HG03469 (cell line): ENCODE data around the gene KCNH2.
"Not testable (repeated sequence)": the region's sequence is repeated elsewhere in the genome, so short reads cannot be mapped to it uniquely, and the experiment has no call there.

Experiments used
- ATAC-seq: cut with Tn5 transposase; IDR thresholded peaks from one replicate; pipeline ENCODE4 v1.9.1; 2021; ENCODE audit warnings: mild to moderate bottlenecking, moderate library complexity, moderate number of reproducible peaks; ENCODE audit not compliant: unreplicated experiment

The KCNH2 gene

GRCh38 chr7:150978126-150978789, at the start of gene KCNH2:
Gene KCNH2, minus strand, starts transcription at chr7:150978321. Its CDS starts 408 bp downstream, at chr7:150977913.
- ATAC-seq: no peak

- not testable (repeated sequence) for ATAC-seq
Observed at GRCh38 chr7:151027728-151028130, 49.6 kb upstream of the KCNH2 start.

GRCh38 chr7:151026771-151027727, 48.9 kb upstream of the KCNH2 start:
- ATAC-seq: not testable (repeated sequence)

- no peak for ATAC-seq
Observed at GRCh38 chr7:151025924-151026671, 48.0 kb upstream of the KCNH2 start.

- ATAC-seq: no peak
Observed at GRCh38 chr7:151024435-151025056, 46.4 kb upstream of the KCNH2 start, which contains the start of gene ATG9B. Gene ATG9B, minus strand, starts transcription at chr7:151024494. Its CDS starts 71 bp downstream, at chr7:151024423.

DNA sequence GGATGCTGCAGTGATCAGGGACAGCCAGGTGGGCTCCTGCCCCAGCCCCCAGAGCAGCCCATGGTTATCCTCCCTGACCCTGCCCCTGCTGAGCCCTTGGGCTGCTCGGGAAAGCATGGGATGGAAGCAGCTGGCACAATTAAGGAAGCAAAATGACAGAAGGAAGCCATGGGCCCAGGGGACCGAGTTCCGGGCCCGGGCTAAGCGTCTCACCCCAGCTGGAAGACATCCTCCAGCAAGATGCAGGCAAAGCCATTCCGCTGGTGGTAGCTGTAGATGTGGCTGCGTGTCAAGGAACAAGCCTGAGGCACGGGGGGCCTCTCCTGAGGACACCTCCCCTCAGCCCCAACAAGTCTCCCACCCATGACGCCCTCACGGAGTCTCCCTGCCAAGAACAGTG, 45.1 kb upstream of the KCNH2 start:
- no peak for ATAC-seq

- ATAC-seq: no peak
Observed at GRCh38 chr7:151020231-151020630, 42.1 kb upstream of the KCNH2 start.

GRCh38 chr7:151019130-151019447, 41.0 kb upstream of the KCNH2 start:
- ATAC-seq: no peak

DNA sequence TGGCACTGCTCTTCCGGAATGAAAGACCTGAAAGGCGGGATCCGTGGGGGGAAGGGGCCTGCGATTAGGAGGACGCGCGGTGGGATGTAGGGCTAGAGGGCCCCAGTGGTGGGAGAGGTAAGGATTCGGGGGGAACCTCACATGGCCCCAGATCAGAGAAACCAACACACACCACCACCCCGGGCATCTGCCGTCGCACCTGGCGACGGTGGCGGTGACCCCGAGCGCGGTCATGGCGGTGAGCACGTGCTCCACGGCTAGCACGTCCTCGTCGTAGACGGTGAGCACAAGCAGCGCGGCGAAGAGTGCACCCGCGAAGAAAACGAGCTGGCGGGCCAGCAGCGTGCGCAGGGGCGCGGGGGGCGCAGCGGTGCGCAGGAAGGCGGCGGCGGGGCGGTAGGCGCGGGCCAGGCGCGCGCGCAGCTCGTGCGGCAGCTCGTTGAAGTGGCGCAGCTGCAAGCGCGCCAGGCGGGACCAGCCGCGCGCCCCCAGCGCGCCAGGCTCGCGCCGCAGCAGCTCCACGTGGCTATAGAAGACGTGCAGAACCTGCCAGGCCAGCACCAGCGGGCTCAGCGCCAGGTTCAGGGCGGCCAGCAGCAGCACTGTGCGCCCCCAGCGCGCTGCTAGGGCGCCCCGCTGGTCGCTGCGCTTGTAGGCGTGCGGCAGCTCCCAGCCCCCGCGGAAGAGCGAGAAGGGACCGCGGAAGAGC, 40.5 kb upstream of the KCNH2 start:
- no peak for ATAC-seq

DNA sequence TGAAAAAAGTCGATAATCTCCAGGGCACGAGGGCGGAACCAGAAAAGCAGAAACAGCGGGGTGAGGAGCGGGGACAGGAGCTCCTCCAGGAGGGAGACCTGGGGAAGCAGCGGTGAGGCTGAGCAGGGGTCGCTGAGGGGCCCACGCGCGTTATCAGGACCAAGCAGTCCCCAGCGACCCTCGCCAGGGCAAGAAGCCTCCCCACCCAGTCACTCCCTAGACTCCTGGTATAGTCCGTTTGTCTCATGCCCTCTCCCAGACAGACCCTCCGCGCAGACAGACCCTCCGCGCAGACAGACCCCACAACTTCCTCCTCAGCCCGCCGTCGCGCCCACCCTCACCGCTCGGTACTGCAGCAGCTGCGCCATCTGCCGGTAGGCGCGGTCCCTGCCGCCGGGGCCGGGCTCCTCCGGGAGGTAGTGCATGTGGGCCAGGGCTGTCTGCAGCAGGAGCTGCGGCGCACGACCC, 39.9 kb upstream of the KCNH2 start:
- no peak for ATAC-seq

GRCh38 chr7:151017370-151017952, 39.3 kb upstream of the KCNH2 start:
- no peak for ATAC-seq

- ATAC-seq: no peak
Observed at GRCh38 chr7:151016942-151017341, 38.8 kb upstream of the KCNH2 start.

- no peak for ATAC-seq
Observed at GRCh38 chr7:151016505-151016904, 38.4 kb upstream of the KCNH2 start.

- ATAC-seq: no peak
Observed at GRCh38 chr7:151015967-151016366, 37.8 kb upstream of the KCNH2 start.

GRCh38 chr7:151014950-151015349, 36.8 kb upstream of the KCNH2 start:
- no peak for ATAC-seq

DNA sequence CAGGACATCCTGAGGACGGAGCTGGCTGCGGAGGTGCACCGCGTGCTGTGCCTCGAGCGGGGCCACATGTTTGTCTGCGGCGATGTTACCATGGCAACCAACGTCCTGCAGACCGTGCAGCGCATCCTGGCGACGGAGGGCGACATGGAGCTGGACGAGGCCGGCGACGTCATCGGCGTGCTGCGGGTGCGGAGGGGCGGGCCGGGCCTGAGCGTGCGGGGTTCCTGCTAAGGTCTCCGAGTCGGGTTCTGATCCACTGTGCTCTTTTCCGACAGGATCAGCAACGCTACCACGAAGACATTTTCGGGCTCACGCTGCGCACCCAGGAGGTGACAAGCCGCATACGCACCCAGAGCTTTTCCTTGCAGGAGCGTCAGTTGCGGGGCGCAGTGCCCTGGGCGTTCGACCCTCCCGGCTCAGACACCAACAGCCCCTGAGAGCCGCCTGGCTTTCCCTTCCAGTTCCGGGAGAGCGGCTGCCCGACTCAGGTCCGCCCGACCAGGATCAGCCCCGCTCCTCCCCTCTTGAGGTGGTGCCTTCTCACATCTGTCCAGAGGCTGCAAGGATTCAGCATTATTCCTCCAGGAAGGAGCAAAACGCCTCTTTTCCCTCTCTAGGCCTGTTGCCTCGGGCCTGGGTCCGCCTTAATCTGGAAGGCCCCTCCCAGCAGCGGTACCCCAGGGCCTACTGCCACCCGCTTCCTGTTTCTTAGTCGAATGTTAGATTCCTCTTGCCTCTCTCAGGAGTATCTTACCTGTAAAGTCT, 35.8 kb upstream of the KCNH2 start:
- no peak for ATAC-seq

DNA sequence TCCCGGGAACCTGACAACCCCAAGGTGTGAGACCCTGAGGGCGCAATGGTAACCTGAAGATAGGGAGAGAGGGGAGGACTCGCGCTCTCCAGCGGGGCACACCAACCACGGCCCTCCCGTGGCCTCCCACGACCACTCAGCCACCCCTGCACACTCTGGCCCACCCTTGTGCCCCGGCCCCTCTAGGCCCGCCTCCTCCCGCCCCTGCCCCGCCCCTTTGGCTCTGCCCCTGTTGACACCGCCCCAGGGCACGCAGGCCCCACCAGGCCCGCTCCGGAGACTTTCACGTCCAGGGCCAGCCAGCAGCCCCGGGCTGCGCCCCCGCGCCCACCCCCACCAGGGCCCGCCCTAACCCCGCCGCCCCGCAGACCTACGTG, 35.2 kb upstream of the KCNH2 start:
- ATAC-seq: no peak

- no peak for ATAC-seq
Observed at GRCh38 chr7:151012911-151013347, 34.8 kb upstream of the KCNH2 start.
